ENCODE measurements around the gene GRIPAP1. TPM values are rescaled to one million over a fixed set of nuclear protein-coding genes. Genes with fewer than 3 reads are reported as not detected.

GRIPAP1 gene
- total RNA-seq, 2 donors from 2014 or later: 22.8 to 42.5 TPM

DNA sequence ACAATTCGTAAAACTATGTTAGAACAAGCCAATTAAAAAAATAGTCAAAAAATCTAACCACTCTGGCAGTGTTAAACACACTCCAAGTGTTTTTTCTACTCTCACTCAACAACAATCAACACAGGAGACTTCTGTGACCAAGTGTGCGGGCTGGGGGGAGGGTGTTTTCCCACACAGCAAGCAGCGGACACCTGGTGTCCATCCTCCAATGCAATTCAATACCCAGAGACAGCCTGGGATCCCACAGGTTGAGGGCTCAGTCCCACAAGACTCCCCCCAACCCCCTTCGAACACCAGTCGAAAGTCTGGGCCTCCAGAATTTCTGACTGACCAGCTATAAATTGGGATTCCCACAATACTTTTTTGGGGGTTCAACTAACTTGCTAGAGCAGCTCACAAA is 74.9 kb downstream of the GRIPAP1 start:
- DNase-seq (no peak), ATAC-seq (no peak)
- TF ChIP-seq, protein P1, sequence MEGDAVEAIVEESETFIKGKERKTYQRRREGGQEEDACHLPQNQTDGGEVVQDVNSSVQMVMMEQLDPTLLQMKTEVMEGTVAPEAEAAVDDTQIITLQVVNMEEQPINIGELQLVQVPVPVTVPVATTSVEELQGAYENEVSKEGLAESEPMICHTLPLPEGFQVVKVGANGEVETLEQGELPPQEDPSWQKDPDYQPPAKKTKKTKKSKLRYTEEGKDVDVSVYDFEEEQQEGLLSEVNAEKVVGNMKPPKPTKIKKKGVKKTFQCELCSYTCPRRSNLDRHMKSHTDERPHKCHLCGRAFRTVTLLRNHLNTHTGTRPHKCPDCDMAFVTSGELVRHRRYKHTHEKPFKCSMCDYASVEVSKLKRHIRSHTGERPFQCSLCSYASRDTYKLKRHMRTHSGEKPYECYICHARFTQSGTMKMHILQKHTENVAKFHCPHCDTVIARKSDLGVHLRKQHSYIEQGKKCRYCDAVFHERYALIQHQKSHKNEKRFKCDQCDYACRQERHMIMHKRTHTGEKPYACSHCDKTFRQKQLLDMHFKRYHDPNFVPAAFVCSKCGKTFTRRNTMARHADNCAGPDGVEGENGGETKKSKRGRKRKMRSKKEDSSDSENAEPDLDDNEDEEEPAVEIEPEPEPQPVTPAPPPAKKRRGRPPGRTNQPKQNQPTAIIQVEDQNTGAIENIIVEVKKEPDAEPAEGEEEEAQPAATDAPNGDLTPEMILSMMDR (IDR thresholded peaks at IDR 0.05): no peak
- no peak for TF ChIP-seq POLR2A (IDR thresholded peaks at IDR 0.05)
- intact Hi-C loops (cut with DNase I): no loop called here
- H3K36me3 ChIP-seq (replicated peaks in 1 of 2; ENCODE audit: insufficient read depth in 1 of 2, low read depth in 2 of 2): peaks cover 0 to 8% of the 10 kb centered on the region in 2 donors
- no peak overlapping the region for H3K4me3 ChIP-seq
- no peaks in the 10 kb centered on the region for H3K4me1 ChIP-seq
- H3K9me3 ChIP-seq: no peaks in the 10 kb centered on the region
- no peaks in the 10 kb centered on the region for H3K27me3 ChIP-seq
- WGBS, 2 donors: 75 to 90% methylated on average over 2 to 3 of the region's 5 CpGs
- no peak overlapping the region for H3K27ac ChIP-seq

DNA sequence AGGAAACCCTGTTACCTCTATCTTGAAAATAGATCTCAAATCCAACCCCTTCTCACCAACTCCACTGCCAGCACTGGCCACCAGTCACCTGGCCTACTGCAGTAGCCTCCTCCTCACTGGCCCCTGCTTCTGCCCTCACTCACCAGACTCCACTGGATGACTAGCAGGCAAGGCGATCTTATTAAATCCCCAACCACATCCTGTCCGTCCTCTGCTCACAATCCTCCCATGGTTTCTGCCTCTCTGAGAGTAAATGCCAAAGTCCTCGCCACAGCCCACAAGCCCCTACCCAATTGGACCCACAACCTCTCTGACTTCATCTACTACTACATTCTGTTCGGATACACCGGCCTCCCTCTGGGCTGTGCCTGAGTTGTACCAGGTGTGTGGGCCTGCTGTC is 77.8 kb downstream of the GRIPAP1 start:
- Histone ChIP-seq H3K4me3 (no peak overlapping the region), H3K36me3 (replicated peaks in 1 of 2; ENCODE audit: insufficient read depth in 1 of 2, low read depth in 2 of 2) (peaks cover 0 to 5% of the 10 kb centered on the region in 2 donors), H3K9me3 (no peaks in the 10 kb centered on the region), H3K27me3 (no peaks in the 10 kb centered on the region), H3K27ac (no peak overlapping the region), H3K4me1 (peaks cover 8% of the 10 kb centered on the region)
- 82 to 88% methylated on average over 3 to 5 of the region's 5 CpGs for WGBS, 2 donors
- ATAC-seq (no peak), DNase-seq (no peak)
- no peak for TF ChIP-seq POLR2A (IDR thresholded peaks at IDR 0.05)
- TF ChIP-seq, protein P1 (IDR thresholded peaks at IDR 0.05): no peak
- intact Hi-C loops (cut with DNase I): no loop called here

DNA sequence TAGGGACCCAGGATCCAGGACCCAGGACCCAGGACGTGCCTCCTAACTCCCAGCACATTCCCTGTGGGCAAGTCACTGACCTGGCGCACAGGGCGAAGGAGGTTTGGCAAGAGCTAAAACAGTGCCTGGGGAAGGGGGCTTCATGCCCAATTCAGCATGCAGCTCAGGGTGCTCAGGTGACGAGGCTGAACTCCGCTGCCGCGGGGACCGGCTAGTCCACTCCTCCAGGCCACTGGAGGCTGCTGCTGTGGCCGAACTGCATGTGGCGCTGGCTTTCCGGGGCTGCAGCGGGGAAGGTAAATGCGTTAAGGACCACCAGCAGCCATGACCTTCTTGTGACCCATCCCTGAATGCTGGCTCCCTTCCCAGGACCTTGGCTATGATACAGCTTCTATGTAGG is 78.3 kb downstream of the GRIPAP1 start:
- DNase-seq (no peak), ATAC-seq (no peak)
- peaks cover 0 to 5% of the 10 kb centered on the region in 2 donors for H3K36me3 ChIP-seq (replicated peaks in 1 of 2; ENCODE audit: insufficient read depth in 1 of 2, low read depth in 2 of 2)
- H3K9me3 ChIP-seq: no peaks in the 10 kb centered on the region
- TF ChIP-seq, protein P1 (IDR thresholded peaks at IDR 0.05): no peak
- no peak for TF ChIP-seq POLR2A (IDR thresholded peaks at IDR 0.05)
- H3K27me3 ChIP-seq: no peaks in the 10 kb centered on the region
- WGBS, 2 donors: 75 to 83% methylated on average over 1 to 5 of the region's 13 CpGs
- H3K4me3 ChIP-seq: no peak overlapping the region
- H3K4me1 ChIP-seq: peaks cover 8% of the 10 kb centered on the region
- no peak overlapping the region for H3K27ac ChIP-seq
- intact Hi-C loops (cut with DNase I): no loop called here

Small RNA genes lying within 50 kb of the gene (small RNA-seq; reads per million reads assigned to genes)
- not detected for gene RNU6-722P

Other genes starting within 250 kb of the GRIPAP1 start
- gene GLOD5, start 240.5 kb downstream of the GRIPAP1 start, total RNA-seq: not detected
- not detected for gene GATA1, start 215.7 kb downstream of the GRIPAP1 start, total RNA-seq
- 10 to 100 TPM; 34.5 to 75.5 TPM for gene HDAC6, start 200.2 kb downstream of the GRIPAP1 start, total RNA-seq
- gene ERAS, start 175.8 kb downstream of the GRIPAP1 start, total RNA-seq: not detected
- gene PCSK1N, start 166.7 kb downstream of the GRIPAP1 start, total RNA-seq: 100 to 1,000 TPM; 110 to 196 TPM
- 10 to 100 TPM; 24.4 to 35.3 TPM for gene TIMM17B, start 104.5 kb downstream of the GRIPAP1 start, total RNA-seq
- gene PQBP1, start 104.3 kb downstream of the GRIPAP1 start, total RNA-seq: 10 to 100 TPM; 43.6 to 48.1 TPM
- gene SLC35A2, start 90.6 kb downstream of the GRIPAP1 start, total RNA-seq: 10 to 100 TPM; 12.5 to 20.1 TPM
- gene PIM2, start 83.2 kb downstream of the GRIPAP1 start, total RNA-seq: 1 to 10 TPM; 2.3 to 7.9 TPM
- gene OTUD5, start 44.7 kb downstream of the GRIPAP1 start, total RNA-seq: 10 to 100 TPM; 23.6 to 40.2 TPM
- 1 to 10 TPM in 1 of 2 donors, under 1 TPM in 1; 0.52 to 1.3 TPM for gene KCND1, start 30.4 kb downstream of the GRIPAP1 start, total RNA-seq
- gene TFE3, start 41.1 kb upstream of the GRIPAP1 start, total RNA-seq: 10 to 100 TPM; 24.9 to 71.9 TPM
- gene CCDC120, start 56.7 kb upstream of the GRIPAP1 start, total RNA-seq: 10 to 100 TPM in 1 of 2 donors, 1 to 10 TPM in 1; 6.5 to 13.8 TPM
- gene PRAF2, start 71.7 kb upstream of the GRIPAP1 start, total RNA-seq: 10 to 100 TPM in 1 of 2 donors, 1 to 10 TPM in 1; 5.4 to 10.9 TPM
- 10 to 100 TPM; 59.4 to 77.1 TPM for gene WDR45, start 77.6 kb upstream of the GRIPAP1 start, total RNA-seq
- 10 to 100 TPM; 12.9 to 15.3 TPM for gene GPKOW, start 121.5 kb upstream of the GRIPAP1 start, total RNA-seq
- gene MAGIX, start 160.5 kb upstream of the GRIPAP1 start, total RNA-seq: 10 to 100 TPM; 13.2 to 40.9 TPM
- gene PLP2, start 169.6 kb upstream of the GRIPAP1 start, total RNA-seq: 10 to 100 TPM; 19.4 to 30.1 TPM
- 10 to 100 TPM in 1 of 2 donors, 1 to 10 TPM in 1; 7.5 to 13.2 TPM for gene PRICKLE3, start 184.1 kb upstream of the GRIPAP1 start, total RNA-seq
- gene SYP, start 197.9 kb upstream of the GRIPAP1 start, total RNA-seq: 1 to 10 TPM; 5.4 to 6.6 TPM
- gene CACNA1F, start 231.1 kb upstream of the GRIPAP1 start, total RNA-seq: under 1 TPM in 1 of 2 donors, not detected in 1; 0.26 TPM
- gene CCDC22, start 233.2 kb upstream of the GRIPAP1 start, total RNA-seq: 1 to 10 TPM; 8.2 to 9.1 TPM

Measured in body of pancreas (tissue), 4 donors.